AG04449 (cell line): Measurements from ENCODE around the gene TMPO.
A peak's percentile ranks its signal among the peaks of the same experiment; 100 is the strongest.
"Not testable (repeated sequence)": the region's sequence is repeated elsewhere in the genome, so short reads cannot be mapped to it uniquely, and the experiment has no call there.

Experiments used
- CTCF ChIA-PET: fragments of 350-600 bp; formaldehyde crosslinking; extraction: SDS; loops from one replicate; lab custom pipeline; 2021; ENCODE audit warnings: antibody characterized with exemption; lab: Yijun Ruan, JAX
- POLR2A ChIA-PET: fragments of 400-600, 350-600 bp; formaldehyde crosslinking; extraction: SDS; loops from one replicate; lab custom pipeline; 2020; ENCODE audit warnings: antibody characterized with exemption, inconsistent platforms; lab: Yijun Ruan, JAX
- DNase-seq: peaks from one replicate; pipeline ENCODE4 v3.0.0-alpha.2; 2010; ENCODE audit warnings: low read depth, low spot score
- H3K4me3 ChIP-seq: 2 replicates; pipeline ENCODE4 v1.5.1; 2011; ENCODE audit warnings: low read depth, mild to moderate bottlenecking, control low read depth, low read length
- TF ChIP-seq, protein P1 (sequence below): IDR thresholded peaks from one replicate; pipeline ENCODE4 v1.5.1; 2011; ENCODE audit warnings: mild to moderate bottlenecking, moderate library complexity, low read length, control low read depth, inconsistent platforms; ENCODE audit not compliant: insufficient read depth; ENCODE audit errors: missing control alignments

Gene TMPO

DNA sequence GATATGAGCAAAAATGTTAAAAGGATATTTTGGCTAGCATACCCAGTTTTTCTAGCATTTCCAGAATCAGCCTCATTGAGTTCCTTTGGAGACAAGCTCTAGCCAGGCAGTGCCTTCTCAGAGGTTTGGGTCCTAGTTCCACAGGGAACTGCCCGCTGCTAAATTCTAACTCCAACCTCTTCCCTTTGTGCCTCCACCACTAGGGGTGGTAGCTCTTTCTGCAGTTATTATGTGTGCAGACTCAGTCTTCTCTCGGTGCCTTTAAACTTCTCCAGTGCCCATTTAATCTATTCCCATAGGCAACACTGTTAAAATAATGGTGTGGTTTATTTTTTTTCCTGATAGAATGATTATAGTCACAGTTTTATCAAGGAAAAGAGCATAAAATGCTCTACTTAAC, 56.6 kb downstream of the TMPO start:
- POLR2A ChIA-PET = no interaction called here
- CTCF ChIA-PET = interaction anchor here (1.6 to 3.5 kb wide), 3 partner anchors 9 to 78 kb away, joined by 4 to 11 read pairs (median 6); no protein-coding TSS in a partner anchor
- TF ChIP-seq, protein P1, sequence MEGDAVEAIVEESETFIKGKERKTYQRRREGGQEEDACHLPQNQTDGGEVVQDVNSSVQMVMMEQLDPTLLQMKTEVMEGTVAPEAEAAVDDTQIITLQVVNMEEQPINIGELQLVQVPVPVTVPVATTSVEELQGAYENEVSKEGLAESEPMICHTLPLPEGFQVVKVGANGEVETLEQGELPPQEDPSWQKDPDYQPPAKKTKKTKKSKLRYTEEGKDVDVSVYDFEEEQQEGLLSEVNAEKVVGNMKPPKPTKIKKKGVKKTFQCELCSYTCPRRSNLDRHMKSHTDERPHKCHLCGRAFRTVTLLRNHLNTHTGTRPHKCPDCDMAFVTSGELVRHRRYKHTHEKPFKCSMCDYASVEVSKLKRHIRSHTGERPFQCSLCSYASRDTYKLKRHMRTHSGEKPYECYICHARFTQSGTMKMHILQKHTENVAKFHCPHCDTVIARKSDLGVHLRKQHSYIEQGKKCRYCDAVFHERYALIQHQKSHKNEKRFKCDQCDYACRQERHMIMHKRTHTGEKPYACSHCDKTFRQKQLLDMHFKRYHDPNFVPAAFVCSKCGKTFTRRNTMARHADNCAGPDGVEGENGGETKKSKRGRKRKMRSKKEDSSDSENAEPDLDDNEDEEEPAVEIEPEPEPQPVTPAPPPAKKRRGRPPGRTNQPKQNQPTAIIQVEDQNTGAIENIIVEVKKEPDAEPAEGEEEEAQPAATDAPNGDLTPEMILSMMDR = peak; percentile 10
- no peak overlapping the region for H3K4me3 ChIP-seq
- DNase-seq = no peak

GRCh38 chr12:98574110-98574509, 58.7 kb downstream of the TMPO start:
- CTCF ChIA-PET = no interaction called here
- no peak for DNase-seq
- TF ChIP-seq, protein P1 = no peak
- POLR2A ChIA-PET = no interaction called here
- no peak overlapping the region for H3K4me3 ChIP-seq

DNA sequence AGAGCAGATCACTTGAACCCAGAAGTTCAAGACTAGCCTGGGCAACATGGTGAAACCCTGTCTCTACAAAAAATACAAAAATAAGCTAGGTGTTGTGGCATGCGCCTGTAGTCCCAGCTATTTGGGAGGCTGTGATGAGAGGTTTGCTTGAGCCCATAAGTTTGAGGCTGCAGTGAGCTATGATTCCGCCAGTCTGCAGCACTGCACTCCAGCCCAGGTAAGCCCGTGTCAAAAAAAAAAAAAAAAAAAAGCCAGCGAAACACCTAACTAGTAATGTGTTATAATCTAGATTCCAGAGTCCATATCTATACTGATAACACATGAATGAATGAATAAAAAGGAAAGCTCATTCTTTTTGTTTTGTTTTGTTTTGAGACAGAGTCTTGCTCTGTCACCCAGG, 59.6 kb downstream of the TMPO start:
- TF ChIP-seq, protein P1 = no peak
- ChIA-PET POLR2A (interaction anchor here (1.0 kb wide), 1 partner anchor 20 kb away, joined by 3 read pairs; no protein-coding TSS in a partner anchor), CTCF (interaction anchor here (1.0 to 3.5 kb wide), 4 partner anchors 8 to 79 kb away, joined by 3 to 35 read pairs (median 6); no protein-coding TSS in a partner anchor)
- no peak for DNase-seq
- H3K4me3 ChIP-seq = no peak overlapping the region

- CTCF ChIA-PET = interaction anchor here (0.7 to 3.5 kb wide), 3 partner anchors 10 to 63 kb away, joined by 3 to 35 read pairs (median 3); no protein-coding TSS in a partner anchor
- POLR2A ChIA-PET, DNase-seq, H3K4me3 ChIP-seq: not testable (repeated sequence)
These were observed 61.4 kb downstream of the TMPO start for GRCh38 chr12:98576795-98577194.

DNA sequence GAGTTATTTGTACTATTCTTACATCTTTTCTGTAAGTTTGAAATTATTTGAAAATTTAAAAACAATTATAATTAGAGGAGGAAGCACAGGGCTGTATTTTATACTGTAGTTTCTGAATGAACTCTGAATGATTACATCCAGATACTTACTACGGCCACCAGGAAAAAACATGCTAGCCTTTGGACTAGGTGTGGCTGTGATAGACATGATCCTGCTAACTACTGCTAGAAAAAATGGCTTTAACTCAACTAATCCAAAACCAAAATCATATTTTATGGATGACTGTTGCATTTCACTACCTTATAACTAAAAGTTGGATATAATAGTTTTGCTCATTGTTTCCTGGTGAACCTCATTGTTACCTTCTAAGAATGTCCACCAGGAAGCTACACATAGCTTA, 63.0 kb downstream of the TMPO start:
- DNase-seq = no peak
- POLR2A ChIA-PET = no interaction called here
- TF ChIP-seq, protein P1 = no peak
- H3K4me3 ChIP-seq = no peak overlapping the region
- CTCF ChIA-PET = interaction anchor here (1.5 to 3.8 kb wide), 3 partner anchors 9 to 87 kb away, joined by 3 to 31 read pairs (median 8); no protein-coding TSS in a partner anchor

DNA sequence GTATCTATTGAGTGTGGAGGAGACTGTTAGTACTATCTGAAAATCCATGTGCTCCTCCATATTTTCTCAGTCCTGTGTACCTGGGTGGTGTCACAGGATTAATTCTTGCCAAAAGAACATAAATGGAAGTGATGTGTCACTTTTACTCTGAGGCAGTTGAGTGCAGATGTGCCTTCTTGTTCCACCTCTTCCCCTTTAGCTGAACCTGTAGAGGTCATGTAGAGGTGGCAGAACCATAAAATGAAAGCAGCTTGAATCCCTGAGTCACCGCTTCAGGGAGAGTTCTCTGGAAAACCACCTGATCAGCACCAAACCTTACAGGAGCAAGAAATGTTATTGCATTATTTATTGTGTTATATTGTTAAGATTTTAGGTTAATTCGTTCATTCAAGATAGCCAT, 63.4 kb downstream of the TMPO start:
- no peak overlapping the region for H3K4me3 ChIP-seq
- TF ChIP-seq, protein P1 = no peak
- POLR2A ChIA-PET = no interaction called here
- no peak for DNase-seq
- CTCF ChIA-PET = interaction anchor here (1.5 to 3.8 kb wide), 3 partner anchors 10 to 87 kb away, joined by 3 to 31 read pairs (median 8); no protein-coding TSS in a partner anchor

DNA sequence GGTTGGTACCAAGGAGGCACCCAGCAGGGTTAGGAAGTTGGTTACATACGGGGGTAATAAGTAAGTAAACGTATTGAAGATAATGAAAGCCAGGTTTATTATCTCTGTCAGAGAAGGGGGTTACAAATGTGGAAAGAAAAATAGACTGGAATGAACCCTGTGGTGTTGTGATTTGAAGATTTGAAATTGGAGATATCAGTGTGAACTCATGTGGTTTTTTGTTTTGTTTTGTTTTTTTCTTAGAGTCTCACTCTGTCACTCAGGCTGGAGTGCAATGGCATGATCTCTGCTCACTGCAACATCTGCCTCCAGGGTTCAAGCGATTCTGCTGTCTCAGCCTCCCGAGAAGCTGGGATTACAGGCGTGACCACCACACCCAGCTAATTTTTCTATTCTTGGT, 64.0 kb downstream of the TMPO start:
- TF ChIP-seq, protein P1 = no peak
- ChIA-PET CTCF (interaction anchor here (1.5 to 3.8 kb wide), 3 partner anchors 10 to 88 kb away, joined by 3 to 31 read pairs (median 8); no protein-coding TSS in a partner anchor), POLR2A (no interaction called here)
- no peak for DNase-seq
- no peak overlapping the region for H3K4me3 ChIP-seq
